ENCODE data around the gene ABTB2. TPM values are rescaled to one million over a fixed set of nuclear protein-coding genes. Genes with fewer than 3 reads are reported as not detected.

Gene ABTB2
- polyA plus RNA-seq, 4 donors: 7.2 to 16.3 (median 7.6) TPM

DNA sequence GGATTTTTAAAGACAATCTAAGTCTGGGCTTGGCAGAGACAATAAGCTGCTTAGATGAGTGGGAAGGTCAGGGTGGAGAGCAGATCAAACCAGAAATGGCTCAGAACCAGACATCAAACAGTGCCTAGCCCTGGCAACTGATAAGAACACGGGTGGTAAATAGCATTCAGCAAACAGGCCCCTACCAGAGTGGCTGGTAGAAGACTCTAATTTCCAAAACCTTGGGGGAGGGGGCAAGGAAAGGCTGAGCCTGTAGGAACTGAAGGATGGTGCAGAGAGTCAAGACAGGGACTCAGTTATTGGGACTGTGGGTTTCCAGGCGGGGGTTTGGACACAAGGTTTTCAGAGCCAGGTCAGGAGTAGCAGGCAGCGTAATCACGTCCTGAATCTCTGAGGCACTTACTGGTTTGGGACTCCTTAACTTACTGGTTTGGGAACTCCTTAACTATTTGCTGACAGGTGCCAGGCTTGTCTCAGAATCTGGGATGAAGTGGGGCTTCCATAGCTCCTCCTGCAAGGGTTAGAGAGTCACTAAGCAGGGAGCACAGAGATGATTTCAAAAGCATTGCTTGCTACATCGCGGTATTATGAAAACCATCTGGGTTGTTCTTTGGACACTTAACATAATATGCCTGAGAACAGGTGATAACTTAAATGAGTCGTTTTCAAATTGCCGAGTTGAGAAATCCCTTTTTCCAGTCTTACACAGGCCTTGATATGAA is 5.7 kb upstream of the ABTB2 start:
- DNase-seq (ENCODE audit: low read depth in 4 of 4, low spot score in 3 of 4): no peak

GRCh38 chr11:34360046-34360445 is 2.2 kb upstream of the ABTB2 start:
- DNase-seq (ENCODE audit: low read depth in 4 of 4, low spot score in 3 of 4): no peak

DNA sequence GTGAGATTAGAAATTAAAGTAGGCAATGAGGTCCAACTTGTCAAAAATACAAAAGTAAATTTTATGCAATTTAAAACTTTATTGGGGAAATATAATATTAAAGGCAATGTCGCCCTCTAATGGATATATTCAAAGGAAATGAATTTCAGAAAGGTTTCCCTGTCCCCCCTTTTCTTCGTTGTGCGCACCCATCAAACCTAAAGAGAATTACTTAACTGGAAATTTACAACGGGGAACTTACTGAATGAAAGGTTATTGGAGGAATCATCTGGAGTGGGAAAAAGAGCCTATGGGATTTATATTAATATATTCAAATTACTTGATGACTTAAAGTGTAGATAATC is 1.7 kb upstream of the ABTB2 start:
- DNase-seq (ENCODE audit: low read depth in 4 of 4, low spot score in 3 of 4): no peak

- DNase-seq (ENCODE audit: low read depth in 4 of 4, low spot score in 3 of 4): peak in 3 of 4 donors; percentile 69 to 80 (median 77)
Measured at GRCh38 chr11:34358728-34359547, 1.1 kb upstream of the ABTB2 start.

GRCh38 chr11:34358258-34358727 is 483 bp upstream of the ABTB2 start:
- DNase-seq (ENCODE audit: low read depth in 4 of 4, low spot score in 3 of 4): peak in 2 of 4 donors; percentile 16 to 32

DNA sequence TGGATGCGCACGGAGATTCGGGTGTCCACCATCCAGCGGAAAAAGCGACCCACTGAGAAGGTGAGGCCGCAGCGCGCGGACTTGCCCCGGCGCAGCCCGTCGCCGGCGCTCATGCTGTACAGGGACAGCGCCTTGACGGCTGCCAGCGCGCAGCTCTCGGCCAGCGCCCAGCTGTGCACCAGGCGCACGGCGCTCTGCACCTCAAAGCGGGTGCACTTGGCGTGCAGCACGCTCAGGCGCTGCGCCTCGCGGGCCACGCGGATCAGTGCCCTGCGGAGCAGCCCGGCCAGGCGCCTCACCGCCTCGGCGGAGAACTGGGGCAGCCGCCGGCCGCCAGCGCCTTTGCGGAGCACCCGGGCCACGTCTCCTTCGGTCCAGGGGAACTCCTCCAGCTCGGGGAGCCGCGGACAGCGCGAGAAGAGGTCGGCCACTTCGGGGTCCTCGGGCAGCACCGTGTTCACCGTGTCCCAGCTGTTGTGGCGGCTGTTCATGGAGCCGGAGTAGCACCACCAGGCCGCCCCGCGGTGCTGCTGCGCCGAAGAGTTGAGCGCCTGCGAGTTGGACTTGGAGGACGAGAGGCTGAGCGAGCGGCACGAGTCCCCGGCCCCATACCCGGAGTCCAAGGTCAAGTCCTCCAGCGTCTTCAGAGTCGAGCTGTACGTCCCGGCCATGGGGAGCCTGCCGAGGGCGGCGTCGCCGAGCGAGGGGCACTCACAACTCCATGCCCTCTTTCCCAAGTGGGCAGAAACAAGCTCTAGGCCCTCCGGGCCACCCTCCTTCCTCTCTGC is 703 bp downstream of the ABTB2 start:
- peak in 2 of 4 donors; percentile 28 to 44 for DNase-seq (ENCODE audit: low read depth in 4 of 4, low spot score in 3 of 4)

DNA sequence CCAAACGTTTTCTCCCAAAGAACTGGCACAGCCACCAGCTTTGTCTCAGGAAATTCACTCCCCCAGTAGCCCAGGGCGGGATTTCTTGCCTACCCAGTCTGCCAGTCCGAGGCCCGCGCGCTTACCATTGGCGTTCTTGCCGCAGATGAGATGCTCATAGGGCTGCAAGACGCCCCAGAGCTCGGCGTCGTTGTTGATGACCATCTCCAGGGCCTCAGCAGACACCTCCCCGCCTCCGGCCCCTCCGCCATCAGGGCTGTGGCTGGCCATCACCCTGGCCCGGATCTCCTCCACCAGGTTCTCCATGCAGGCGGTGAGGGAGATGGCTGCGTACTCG is 1.3 kb downstream of the ABTB2 start:
- DNase-seq (ENCODE audit: low read depth in 4 of 4, low spot score in 3 of 4): no peak

- no peak for DNase-seq (ENCODE audit: low read depth in 4 of 4, low spot score in 3 of 4)
Measured at GRCh38 chr11:34356130-34356529, 1.7 kb downstream of the ABTB2 start.

DNA sequence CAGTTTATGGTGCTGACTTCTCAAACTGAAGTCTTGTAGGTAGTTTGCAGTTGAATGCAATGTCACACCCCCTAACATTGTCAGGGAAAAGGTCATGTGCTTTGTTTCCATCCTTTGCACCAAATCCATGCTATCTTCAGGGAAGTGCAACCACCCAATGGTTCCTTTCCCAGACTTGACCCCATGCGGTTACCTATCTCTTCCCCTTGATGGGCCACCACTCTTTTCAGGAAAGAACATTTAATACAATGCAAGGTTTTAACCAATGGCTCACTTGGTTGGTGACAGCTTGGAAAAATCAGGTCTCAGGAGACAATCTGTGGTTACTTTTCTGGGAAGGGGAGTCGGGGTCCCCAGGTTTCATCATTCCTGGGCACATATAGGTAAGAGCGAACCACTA is 2.1 kb downstream of the ABTB2 start:
- DNase-seq (ENCODE audit: low read depth in 4 of 4, low spot score in 3 of 4): no peak

DNA sequence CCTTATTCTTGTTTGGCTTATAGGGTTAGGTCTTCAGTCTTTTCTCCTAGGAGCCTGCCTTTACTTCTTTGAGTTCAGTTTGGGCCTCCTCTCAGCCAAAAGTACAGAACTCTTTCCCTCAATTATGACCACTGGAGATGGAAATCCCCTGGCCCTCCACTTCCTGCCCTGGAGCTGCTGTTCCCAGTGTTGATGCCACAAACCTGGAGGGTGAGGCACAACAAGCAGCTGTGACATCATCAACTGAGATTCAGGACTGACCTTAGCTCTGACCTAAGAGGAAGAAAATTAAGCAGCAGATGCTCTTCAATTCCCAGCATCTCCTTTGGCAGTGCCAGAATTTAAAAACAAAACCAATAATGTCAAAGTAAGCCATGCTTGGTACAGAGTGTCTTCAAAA is 3.0 kb downstream of the ABTB2 start:
- DNase-seq (ENCODE audit: low read depth in 4 of 4, low spot score in 3 of 4): no peak

DNA sequence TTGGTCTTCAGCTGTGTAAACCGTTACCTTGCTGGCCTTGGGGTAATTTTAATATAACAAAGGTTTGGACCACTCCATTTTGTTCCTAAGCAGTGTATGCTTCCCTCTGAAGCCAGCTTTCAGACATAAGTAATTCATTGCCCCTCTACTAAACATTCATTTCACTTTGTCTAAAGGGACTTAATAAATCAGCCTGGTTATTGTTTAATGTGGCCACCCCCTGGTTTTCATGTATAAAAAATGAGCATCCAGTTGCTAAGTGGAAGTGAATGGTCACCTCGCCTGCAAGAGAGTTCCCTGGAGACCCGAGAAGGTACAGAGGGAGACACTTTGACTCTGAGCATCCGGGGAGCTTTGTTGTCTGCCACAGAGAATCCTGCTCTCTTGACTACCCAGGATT is 3.9 kb downstream of the ABTB2 start:
- no peak for DNase-seq (ENCODE audit: low read depth in 4 of 4, low spot score in 3 of 4)

DNA sequence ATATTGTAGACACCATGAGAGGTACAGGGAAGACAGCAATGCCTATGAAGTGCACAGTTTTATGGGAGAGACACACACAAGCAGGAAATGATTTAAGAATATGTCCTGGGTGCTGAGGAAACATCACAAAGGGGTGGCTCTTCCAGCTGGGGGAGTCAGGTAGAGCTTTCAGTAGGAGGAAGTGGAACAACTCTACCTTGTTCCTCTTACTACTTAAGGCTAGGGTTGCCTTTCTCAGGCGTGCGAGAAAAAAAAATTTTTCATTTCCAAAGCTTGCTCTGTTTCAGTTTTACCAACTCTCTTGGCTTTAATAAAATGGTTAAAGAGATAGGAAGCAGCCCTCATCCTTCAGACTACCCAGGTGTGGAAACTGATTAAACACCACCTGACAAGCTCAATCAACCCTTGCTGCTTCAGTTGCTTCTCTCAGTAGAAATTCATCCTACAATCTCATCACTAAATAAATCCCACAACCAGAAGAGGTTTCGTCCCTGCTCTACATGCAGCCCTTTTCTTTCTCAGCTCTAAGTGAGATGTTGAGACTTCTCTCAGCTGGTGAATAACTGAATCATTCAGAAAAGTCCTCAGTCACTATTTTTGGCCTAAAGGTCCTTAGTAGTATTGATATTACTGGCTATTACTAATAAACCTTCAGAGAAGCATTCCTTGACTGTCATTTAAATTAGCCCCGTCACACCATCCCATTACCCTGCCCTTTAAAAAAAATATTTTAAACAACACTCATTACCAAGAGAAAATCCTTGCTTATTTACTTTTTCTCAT is 5.9 kb downstream of the ABTB2 start:
- DNase-seq (ENCODE audit: low read depth in 4 of 4, low spot score in 3 of 4): no peak

DNA sequence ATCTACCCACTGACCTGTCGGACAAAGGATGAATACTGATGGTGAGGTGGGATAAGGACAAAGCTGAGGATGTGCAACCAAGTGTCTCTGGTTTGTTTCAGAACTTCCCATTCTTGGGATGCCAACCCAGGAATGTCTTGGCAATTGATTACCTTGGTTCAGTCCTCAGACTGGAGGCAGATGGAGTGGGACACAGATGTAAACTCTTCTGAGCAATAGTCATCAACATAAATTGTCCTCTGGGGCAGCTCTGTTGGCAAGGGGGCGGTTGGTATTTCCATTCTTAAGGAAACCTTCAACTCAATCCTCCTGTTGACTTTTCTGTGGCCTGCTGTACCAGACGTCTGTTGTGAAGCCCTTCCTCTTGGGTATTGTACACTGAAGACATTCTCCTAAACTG is 6.8 kb downstream of the ABTB2 start:
- no peak for DNase-seq (ENCODE audit: low read depth in 4 of 4, low spot score in 3 of 4)

DNA sequence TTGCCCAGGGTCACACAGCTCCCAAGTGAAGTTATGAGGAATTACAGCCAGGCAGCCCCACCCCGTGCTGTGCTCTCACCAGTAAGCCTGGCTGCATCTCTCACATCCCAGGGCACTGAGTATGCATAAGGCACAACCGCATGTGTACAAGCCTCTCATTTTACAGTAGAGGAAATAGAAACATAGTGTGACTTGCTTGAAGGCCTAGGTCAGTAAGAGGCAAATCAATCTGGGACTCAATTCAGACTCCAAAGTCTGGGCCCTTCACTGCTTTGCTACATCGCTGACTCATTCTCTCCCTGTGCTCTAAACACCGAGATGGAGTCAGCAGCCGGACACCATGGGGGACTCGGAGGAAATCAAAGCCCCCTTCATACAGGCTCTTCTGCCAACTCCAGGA is 7.9 kb downstream of the ABTB2 start:
- DNase-seq (ENCODE audit: low read depth in 4 of 4, low spot score in 3 of 4): no peak

DNA sequence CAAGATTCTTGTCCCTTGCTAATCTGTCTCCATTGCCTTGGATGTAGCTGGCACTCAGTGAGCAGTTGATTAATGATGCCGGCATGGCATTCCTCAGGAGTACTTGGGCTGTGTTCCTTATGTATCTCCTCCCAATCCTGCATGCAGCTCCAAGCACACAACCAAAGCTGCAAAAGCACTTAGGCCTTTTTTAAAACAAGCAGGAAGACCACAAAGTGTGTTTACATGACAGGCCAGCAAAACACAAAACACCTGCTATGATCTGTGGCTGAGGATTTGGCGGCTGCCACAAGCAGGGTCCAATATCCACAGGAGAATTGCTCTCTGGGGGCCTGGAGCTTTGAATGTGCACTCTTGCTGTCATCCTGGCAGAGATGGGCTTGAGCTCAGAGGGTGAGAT is 8.9 kb downstream of the ABTB2 start:
- no peak for DNase-seq (ENCODE audit: low read depth in 4 of 4, low spot score in 3 of 4)

DNA sequence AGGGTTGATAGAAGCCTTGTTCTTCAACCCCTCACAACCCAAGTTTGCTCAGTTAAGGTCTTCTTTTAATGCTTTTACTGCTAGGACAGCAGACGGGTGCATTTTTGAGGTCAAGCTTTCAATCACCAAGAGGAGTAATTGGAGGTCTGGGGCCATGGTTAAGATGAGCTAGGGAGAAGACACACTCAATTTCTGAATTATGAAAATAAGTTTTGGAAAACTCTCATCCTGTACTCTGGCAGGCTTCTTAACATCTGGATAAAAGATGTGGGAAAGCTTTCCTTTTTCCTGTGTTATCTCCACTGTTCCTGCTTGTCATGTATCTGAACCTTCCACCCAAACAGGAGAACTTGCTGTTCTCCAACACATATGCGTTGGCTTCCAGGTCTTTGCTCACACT is 9.7 kb downstream of the ABTB2 start:
- no peak for DNase-seq (ENCODE audit: low read depth in 4 of 4, low spot score in 3 of 4)

DNA sequence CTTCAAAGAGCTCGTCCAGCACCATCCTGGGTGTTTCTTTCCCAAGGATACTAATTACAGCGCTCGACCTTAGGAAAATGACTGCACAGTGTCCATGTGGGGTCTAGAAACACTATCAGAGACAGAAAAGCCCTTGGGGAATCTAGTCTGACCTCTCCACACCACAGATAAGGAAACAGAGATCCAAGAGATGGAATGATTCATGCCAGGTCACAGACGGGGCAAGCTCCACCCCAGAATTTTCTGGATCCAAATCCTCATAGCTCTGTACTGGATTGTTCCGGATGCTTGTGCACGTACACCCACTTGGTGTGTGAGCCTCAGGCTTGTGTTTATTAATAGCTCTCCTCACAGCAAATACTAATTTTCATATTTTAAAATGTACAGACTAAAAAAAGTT is 11.3 kb downstream of the ABTB2 start:
- DNase-seq (ENCODE audit: low read depth in 4 of 4, low spot score in 3 of 4): no peak

- no peak for DNase-seq (ENCODE audit: low read depth in 4 of 4, low spot score in 3 of 4)
Measured at GRCh38 chr11:34345991-34346480, 11.8 kb downstream of the ABTB2 start.

- no peak for DNase-seq (ENCODE audit: low read depth in 4 of 4, low spot score in 3 of 4)
Measured at GRCh38 chr11:34345540-34345876, 12.3 kb downstream of the ABTB2 start.

GRCh38 chr11:34344768-34345539 is 12.9 kb downstream of the ABTB2 start:
- DNase-seq (ENCODE audit: low read depth in 4 of 4, low spot score in 3 of 4): no peak
